Right ventricle myocardium inferior (tissue), 1 donor: ENCODE results near the gene DIP2C. TPM values are rescaled to one million over a fixed set of nuclear protein-coding genes. Genes with fewer than 3 reads are reported as not detected.

Experiments used
- ATAC-seq: fragments of 200-7000 bp; cut with Tn5 transposase; one replicate; pipeline ENCODE4 v1.9.1; 2020; ENCODE audit warnings: mild to moderate bottlenecking, moderate library complexity
- DNase-seq: peaks from one replicate; pipeline ENCODE4 v3.0.0; 2021; ENCODE audit errors: missing footprints
- intact Hi-C: fragments of 100-400 bp; cut with DNase I; formaldehyde crosslinking; loops from one replicate; pipeline ENCODE4 v1.11.0; 2022
- total RNA-seq: library from RNA; stranded (reverse); fragmentation: NEBNext Ultra II Directional; extraction: Animal tissue kit (Norgen Biotek cat#: 25700); gene quantifications from one replicate; pipeline ENCODE4 v1.2.1, GENCODE V29; 2021
- donor health status: DM: no; HTN: yes; CAD: no; lungs with severe emphysema.

Gene DIP2C
- total RNA-seq, 1 donor from 2014 or later, result 28.3 TPM

GRCh38 chr10:509361-510102 is 179.9 kb downstream of the DIP2C start:
- ATAC-seq (no peak), DNase-seq (peak; percentile 40)
- intact Hi-C loops, result loop anchor here (2.0 to 5.0 kb wide), 4 partner anchors 93 to 298 kb away; partner anchors contain the start of gene DIP2C

DNA sequence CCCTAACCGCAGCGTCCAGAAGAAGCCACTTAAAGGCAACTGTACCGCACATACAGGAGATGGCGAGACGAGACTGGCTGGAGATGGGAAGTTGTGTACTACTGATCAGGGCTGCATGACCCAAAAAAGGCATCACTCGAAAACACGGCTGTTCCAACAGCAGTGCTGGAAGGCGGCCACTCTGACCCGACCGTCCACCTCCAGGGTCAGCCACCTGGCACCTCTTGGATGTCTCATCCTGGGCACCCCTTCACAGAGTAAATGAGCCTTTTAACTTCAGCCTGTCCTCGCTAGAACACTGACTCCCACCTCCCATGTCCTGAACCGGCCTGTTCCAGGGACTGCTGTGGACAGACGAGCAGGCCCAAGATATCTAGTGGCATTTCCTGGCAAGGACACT is 180.7 kb downstream of the DIP2C start:
- intact Hi-C loops, result no loop called here
- DNase-seq (peak; percentile 59), ATAC-seq (no peak)

GRCh38 chr10:507908-508444 is 181.5 kb downstream of the DIP2C start:
- DNase-seq (no peak), ATAC-seq (no peak)
- intact Hi-C loops, result no loop called here

DNA sequence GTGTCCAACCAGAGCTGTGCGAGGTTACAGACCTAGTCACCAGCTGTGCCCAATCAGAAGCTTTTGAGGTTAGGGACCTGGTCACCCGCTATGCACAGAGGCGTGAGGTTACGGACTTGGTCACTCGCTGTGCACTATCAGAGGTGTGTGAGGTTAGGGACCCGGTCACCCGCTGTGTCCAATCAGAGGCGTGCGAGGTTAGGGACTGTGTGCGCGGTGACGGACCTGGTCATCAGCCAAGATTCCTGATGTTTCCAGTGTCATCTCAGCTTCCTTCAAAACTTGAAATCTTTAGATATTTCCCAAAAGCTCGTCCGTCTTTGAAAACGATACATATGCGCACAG is 182.1 kb downstream of the DIP2C start:
- intact Hi-C loops, result no loop called here
- ATAC-seq, result no peak
- DNase-seq, result no peak

GRCh38 chr10:506451-507354 is 182.8 kb downstream of the DIP2C start:
- DNase-seq (no peak), ATAC-seq (no peak)
- intact Hi-C loops, result no loop called here

DNA sequence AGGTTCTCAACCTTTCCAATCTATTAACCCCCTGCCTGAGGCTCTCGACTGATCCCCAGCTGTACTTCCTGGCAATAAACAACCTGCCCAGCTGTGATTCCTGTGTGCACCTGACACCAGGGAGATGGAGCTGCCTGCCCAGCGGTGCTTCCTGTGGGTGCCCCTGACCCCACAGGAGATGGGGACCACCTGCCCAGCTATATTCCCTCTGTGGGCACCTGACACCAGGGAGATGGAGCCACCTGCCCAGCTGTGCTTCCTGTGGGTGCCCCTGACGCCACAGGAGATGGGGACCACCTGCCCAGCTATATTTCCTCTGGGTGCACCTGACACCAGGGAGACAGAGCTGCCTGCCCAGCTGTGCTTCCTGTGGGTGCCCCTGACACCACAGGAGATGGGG is 184.0 kb downstream of the DIP2C start:
- no peak for DNase-seq
- intact Hi-C loops, result no loop called here
- ATAC-seq, result no peak

GRCh38 chr10:504806-505205 is 184.7 kb downstream of the DIP2C start:
- intact Hi-C loops, result no loop called here
- no peak for DNase-seq
- ATAC-seq, result no peak

DNA sequence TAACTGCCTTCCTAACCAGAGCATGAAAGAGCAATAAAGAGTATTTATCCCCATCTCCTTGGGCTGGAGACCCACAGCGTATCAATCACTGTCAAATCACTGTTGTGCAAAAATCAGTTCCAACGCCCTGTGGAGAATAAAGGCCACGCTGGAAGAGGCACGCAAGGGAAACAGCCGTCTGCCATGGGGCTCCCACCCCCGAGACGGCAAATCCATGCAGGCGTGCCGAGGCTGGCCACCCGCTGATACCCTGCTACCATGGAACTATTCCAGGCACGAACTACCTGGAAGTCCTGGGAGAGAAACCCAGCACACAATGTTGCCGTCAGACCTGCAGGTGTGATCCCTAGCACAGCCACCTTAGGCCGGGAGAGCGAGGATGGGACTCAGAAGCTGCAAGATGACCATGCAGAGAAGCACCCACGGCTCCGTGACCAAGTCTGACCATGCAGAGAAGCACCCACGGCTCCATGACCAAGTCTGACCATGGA is 185.3 kb downstream of the DIP2C start:
- intact Hi-C loops, result no loop called here
- no peak for ATAC-seq
- no peak for DNase-seq

- intact Hi-C loops, result no loop called here
- ATAC-seq, result no peak
- DNase-seq, result no peak
Measured at GRCh38 chr10:501596-501995, 187.9 kb downstream of the DIP2C start.

GRCh38 chr10:500876-501275 is 188.6 kb downstream of the DIP2C start:
- no peak for ATAC-seq
- DNase-seq, result no peak
- intact Hi-C loops, result no loop called here

DNA sequence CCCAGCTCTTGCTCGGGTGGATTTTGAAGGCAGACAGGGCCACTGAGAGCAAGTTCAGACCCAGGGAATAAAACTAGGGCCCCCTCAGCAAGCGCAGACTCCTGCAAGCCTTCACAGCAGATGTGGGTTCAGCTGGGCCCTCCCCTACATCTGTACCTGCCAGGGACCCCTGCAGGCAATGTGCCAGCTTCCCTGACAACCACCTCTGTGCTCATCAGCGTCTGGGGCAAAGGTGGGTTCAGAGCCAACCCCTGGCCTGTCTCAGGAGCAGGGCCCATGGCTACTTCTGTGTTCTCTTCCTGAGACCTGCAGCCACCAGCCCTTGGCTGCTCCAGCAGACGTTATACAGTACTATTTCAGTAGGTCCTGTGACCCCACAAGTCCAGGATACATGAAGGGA is 189.5 kb downstream of the DIP2C start:
- intact Hi-C loops, result no loop called here
- no peak for DNase-seq
- no peak for ATAC-seq

- intact Hi-C loops, result no loop called here
- no peak for DNase-seq
- ATAC-seq, result peak; percentile 27
Measured at GRCh38 chr10:498760-499435, 190.6 kb downstream of the DIP2C start.

- ATAC-seq, result peak; percentile 29
Measured at GRCh38 chr10:497898-498451, 191.5 kb downstream of the DIP2C start.

DNA sequence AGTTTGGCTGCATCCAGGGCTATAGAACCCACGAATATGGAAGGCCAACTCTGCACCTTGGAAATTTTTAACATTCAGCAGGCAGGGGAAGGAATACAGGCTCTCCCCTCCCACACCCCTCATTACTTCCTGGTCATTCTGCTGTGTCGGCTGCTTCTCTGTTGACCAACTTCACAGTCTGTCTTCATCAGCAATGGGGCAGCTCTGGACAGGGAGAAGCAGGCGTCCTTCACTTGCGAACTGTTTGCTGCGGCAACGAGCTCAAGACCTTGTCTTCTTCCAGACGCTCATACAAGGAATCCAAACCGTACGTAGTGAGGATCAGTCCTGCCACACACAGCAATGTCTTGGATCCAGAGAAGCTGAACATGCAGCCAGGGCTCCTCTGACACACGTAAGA is 192.2 kb downstream of the DIP2C start:
- ATAC-seq, result no peak
- intact Hi-C loops, result no loop called here
- DNase-seq, result peak; percentile 11

More at GRCh38 chr10:497898-498451, 191.5 kb downstream of the DIP2C start:
- intact Hi-C loops, result no loop called here
- no peak for DNase-seq

GRCh38 chr10:494556-494955 is 194.9 kb downstream of the DIP2C start:
- ATAC-seq (no peak), DNase-seq (no peak)
- intact Hi-C loops, result no loop called here

GRCh38 chr10:494149-494542 is 195.3 kb downstream of the DIP2C start:
- ATAC-seq (no peak), DNase-seq (peak; percentile 16)
- intact Hi-C loops, result no loop called here

GRCh38 chr10:493391-494148 is 195.9 kb downstream of the DIP2C start:
- intact Hi-C loops, result no loop called here
- ATAC-seq, result no peak
- peak; percentile 35 for DNase-seq

GRCh38 chr10:492836-493235 is 196.6 kb downstream of the DIP2C start:
- intact Hi-C loops, result no loop called here
- no peak for ATAC-seq
- no peak for DNase-seq
